ENCODE data around the gene CD200. TPM values are rescaled to one million over a fixed set of nuclear protein-coding genes. Genes with fewer than 3 reads are reported as not detected.

The CD200 gene
- total RNA-seq, 4 donors from 2014 or later, result 4.6 to 59.1 (median 31.4) TPM

- no peak for ATAC-seq (ENCODE audit: low FRiP score)
- no peak for TF ChIP-seq CTCF (IDR thresholded peaks at IDR 0.05)
- DNase-seq (ENCODE audit: low spot score), result no peak
These were observed 17.3 kb downstream of the CD200 start for GRCh38 chr3:112350018-112350810.

DNA sequence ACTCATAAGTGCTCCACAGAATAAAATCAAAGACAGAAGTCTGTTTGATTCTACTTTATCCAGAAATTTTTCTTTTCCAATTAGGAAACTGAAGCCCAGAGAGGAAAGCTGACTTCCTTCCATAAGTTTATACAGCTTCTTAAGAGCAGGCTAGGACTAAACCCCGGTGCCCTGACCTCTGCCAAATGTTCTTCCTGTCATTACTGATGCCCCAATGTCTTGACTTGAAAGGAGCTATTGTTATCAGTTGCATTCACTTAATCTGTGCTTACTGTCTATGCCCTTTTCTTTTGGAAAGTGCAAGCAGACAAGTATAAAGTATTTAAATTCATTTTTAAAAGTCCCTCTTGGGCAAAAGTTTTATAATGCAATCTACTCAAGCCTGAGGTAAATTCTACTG is 18.1 kb downstream of the CD200 start:
- no peak for DNase-seq (ENCODE audit: low spot score)
- no peak for TF ChIP-seq CTCF (IDR thresholded peaks at IDR 0.05)
- no peak for ATAC-seq (ENCODE audit: low FRiP score)

- no peak for TF ChIP-seq CTCF (IDR thresholded peaks at IDR 0.05)
- ATAC-seq (ENCODE audit: low FRiP score) (no peak), DNase-seq (ENCODE audit: low spot score) (no peak)
These were observed 18.9 kb downstream of the CD200 start for GRCh38 chr3:112351823-112352222.

DNA sequence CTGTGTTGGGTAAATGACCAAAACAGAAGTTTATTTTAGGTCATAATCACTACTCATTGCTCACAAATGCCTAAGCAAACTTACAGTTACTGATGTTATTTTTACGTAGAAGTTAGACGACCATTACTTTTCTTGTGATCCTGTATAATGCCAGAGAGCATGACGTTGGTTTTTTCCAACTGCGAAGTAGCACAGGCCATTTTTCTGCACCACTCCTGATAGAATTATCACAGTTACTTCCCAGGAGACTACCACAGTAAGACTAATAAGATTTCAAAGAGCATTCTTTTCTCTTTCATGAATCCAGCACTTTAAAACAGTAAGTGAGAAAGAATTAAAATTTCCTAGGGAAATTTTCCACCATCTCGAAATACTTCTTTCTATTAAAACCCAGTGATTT is 19.8 kb downstream of the CD200 start:
- no peak for TF ChIP-seq CTCF (IDR thresholded peaks at IDR 0.05)
- ATAC-seq (ENCODE audit: low FRiP score), result no peak

DNA sequence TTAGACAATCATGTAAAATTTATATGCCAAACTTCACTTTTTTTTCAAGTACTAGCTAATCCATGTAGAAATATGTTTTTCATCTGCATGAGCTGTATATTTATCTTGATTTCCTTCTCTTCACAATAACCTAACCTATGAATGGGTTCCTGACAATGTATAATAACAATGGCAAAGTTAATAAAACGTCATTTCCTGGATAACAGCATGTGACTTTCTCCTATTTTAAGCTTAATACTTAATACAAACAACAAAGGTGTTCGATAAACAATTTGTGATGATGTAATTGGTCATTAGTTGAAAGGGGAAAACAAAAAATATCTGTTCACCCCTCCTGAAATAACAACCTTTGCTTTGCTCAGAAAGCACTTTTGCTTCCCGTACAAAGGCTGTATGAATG is 20.4 kb downstream of the CD200 start:
- ATAC-seq (ENCODE audit: low FRiP score), result no peak
- no peak for TF ChIP-seq CTCF (IDR thresholded peaks at IDR 0.05)

More for the DNA sequence above, 19.8 kb downstream of the CD200 start:
- no peak for DNase-seq (ENCODE audit: low spot score)

DNA sequence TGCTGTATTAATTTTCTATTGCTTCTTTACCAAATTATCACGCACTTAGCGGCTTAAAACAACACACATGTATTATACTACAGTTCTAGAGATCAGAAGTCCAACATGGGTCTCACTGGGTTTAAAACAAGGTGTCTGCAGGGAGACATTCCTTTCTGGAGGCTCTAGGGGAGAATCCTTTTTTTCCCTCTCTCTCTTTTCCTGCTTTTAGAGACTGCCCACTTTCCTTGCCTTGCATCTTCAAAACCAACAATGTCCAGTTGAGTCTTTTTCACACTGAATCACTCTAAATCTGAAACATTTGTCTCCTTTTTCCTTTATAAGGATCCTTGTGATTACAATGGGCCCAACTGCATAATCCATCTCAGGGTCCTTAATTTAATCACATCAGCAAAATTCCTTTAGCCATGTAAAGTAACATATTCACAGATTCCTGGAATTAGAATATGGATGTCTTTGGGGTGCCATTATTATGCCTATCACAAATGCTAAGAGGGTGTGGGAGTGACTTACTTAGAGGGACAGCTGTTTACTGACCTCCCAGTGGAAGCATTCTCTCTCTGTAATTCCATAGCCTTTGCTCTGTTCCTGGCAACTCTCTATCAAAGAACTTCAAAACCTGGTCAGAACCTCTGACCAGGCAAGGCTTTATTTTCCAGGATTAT is 21.8 kb downstream of the CD200 start:
- no peak for TF ChIP-seq CTCF (IDR thresholded peaks at IDR 0.05)
- DNase-seq (ENCODE audit: low spot score) (no peak), ATAC-seq (ENCODE audit: low FRiP score) (no peak)

More for the DNA sequence above, 20.4 kb downstream of the CD200 start:
- DNase-seq (ENCODE audit: low spot score), result no peak

DNA sequence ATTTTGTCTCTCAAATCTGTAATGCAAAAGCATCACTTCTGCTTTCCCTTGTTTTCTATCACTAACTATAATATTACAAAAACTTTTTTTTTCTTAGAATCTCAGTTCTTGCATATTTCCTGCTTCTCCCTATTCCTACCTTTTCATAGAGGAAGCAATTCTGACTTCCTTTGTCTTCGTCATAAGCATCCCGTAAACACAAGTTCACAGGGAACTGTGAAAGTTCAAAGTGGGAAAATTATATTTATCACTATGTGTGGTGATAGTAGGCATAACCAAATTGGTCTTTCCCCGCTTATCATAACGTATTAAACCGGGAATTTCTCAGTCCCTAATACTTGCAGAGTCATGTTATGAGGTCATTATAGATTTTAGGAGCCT is 22.3 kb downstream of the CD200 start:
- TF ChIP-seq CTCF (IDR thresholded peaks at IDR 0.05), result no peak
- DNase-seq (ENCODE audit: low spot score), result no peak
- ATAC-seq (ENCODE audit: low FRiP score), result no peak
